SH-SY5Y (cell line): ENCODE results near the gene COPB2.

Experiments used
- GATA2 ChIP-seq: IDR thresholded peaks from 2 replicates; pipeline ENCODE4 v1.6.1; 2011; ENCODE audit warnings: mild to moderate bottlenecking, low read depth, low read length
- GATA3 ChIP-seq: IDR thresholded peaks from 2 replicates; pipeline ENCODE4 v1.6.1; 2011; ENCODE audit warnings: low read depth, mild to moderate bottlenecking, low read length, moderate library complexity

The COPB2 gene

DNA sequence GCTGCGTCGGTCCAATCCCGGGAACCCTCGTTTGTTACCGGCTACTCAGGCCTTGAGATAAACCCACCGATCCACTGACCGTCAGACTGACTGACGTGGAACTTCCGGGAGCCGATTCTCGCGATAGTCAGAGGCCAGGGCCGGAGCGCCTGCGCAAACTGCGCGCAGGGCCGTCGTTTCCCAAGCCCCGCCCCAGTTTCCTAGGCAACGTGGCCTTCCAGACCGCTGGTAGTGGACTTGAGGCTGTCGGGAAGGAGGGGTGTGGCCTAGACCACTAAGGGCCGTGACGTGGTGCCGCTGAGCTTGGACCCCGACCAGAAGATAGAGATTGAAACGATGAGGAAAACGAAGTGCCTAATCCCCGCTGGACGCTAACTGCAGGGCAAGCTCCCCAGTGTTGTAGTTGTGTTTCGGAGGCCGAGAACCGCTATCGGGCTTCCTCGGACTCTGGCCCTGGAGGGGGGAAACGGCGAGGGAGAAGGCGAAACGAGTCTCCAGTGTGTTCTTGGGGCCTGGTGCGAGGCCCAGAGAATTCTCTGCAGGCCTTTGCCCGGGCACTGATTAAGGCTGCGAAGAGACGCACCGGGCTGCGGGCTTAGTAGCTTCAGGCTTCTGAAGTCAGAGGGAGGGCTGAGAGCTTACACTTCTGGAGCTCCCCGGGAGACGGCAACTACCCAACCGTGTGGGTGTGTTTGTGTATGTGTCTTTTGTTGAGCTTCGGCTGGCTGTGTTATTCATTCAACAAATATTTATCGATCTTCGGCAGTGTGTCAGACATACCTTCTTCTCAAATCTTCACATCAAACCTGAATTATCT lies at the start of gene COPB2:
Gene COPB2, minus strand, starts transcription at position 96 of the 817 bp plus-strand sequence. CDS start 97 bp downstream, outside the sequence.
- TF ChIP-seq GATA2 (no peak), GATA3 (no peak)

DNA sequence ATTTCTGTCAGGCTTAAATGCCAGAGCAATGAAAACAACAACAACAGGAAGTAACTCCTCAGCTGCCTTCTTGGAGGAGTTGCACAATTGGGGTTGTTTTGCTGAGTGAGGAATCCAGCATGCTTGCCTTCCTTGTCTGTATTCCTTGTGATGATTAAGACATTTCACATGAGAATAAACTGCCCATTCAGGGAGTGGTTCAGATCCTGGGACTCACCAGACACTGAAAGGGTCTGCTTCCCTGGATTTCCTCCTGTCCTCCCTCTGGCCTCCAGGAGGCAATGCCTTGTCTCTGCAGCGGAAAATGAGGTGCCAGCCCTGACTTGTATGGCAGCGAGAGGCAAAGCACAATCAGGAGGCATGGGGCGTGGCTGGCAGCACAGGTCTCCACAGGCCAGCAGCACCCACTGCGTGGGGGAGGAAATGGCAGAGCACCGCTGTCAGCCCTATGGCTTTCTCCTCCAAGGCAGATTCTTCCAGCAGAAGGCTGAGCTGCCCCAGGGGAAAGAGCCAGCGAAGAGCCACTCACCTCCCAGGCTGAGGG lies 45.4 kb upstream of the COPB2 start:
- TF ChIP-seq GATA3: no peak
- no peak for TF ChIP-seq GATA2

DNA sequence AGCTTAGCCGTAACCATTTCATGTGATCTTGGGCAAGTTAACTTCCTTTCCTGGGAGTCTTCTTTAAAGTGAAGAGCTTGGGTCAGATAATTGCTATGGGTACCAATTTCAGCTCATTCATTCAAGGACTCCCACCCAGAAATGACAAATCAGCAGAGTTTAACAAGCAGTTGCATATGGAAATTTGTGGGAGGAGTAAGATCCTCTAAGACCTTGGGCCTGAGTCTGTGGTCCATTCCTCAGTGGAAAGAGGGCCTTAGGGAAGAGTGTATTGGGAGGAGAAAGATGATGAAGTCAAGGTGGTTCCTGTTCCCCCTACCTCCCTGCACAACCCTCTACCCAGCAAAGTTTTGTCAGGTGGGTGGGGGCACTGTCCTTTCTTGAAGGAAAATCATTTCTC lies 44.8 kb upstream of the COPB2 start:
- TF ChIP-seq GATA2 (no peak), GATA3 (no peak)

DNA sequence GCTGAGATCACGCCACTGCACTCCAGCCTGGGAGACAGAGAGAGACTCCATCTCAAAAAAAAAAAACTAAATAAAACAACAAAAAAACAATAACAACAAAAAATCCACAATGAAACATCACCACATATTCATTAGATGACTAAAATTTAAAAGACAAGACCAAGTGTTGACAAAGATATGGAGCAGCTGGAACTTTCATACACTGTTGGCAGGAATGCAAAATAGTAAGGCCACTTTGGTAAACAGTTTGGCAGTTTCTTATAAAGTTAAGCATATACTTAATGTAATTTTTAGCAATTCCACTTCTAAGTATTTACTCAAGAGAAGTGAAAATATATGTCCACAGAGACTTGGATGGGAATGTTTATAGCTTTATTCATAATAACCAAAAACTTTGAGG lies 43.6 kb upstream of the COPB2 start:
- no peak for TF ChIP-seq GATA2
- no peak for TF ChIP-seq GATA3

DNA sequence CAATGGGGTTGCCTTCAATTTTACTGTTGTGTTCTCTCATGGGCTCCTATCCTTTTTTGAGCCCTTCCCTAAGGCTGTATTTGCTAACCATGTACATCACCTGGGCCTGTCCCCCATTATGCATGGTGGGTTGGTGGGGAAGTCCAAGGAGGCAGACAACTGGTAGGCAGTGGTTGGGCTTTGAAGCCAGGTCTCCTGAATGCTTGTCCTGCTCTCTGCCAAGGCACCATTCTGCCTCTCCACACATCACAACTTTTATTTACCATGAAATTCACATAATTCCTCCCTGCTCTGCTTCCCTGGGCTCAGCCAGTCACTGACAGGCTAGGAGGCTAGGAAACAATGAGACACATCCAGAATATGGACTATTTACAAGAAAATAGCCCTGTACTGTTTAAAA lies 41.0 kb upstream of the COPB2 start:
- TF ChIP-seq GATA3 (no peak), GATA2 (no peak)

DNA sequence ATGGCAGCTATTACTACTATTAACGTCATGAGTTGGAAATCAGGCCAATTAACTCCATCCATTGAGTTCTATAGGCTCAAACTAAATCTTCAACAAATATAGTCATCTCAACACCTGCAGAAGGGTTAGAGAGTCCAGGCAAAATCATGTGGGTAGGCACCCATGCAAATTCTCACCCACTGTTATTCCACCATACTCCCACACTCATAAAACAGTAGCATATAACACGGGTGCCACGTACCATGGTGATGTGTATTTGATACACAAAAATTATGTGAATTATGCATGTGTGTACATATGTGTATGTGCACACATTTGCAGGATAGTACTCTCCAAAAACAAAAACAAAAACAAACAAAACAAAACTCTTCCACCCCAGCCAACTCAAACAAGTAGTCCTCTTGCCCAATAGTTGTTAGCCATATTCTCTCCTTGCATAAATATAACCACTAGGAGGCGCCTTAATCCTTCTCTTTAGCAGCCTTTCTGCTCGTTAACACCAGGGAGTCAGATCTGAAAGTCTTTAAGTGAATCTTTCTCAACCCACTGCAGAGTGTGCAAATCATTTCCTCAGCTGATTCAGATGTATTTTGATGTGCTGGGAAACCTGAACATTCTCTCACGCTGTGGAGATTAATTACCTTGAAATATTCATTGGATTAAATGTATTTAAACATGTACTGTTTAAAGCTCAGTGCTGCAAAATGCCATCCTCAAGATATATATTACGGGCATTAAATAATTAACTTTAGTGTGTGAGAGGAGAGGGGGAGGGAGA lies 38.0 kb upstream of the COPB2 start:
- no peak for TF ChIP-seq GATA3

DNA sequence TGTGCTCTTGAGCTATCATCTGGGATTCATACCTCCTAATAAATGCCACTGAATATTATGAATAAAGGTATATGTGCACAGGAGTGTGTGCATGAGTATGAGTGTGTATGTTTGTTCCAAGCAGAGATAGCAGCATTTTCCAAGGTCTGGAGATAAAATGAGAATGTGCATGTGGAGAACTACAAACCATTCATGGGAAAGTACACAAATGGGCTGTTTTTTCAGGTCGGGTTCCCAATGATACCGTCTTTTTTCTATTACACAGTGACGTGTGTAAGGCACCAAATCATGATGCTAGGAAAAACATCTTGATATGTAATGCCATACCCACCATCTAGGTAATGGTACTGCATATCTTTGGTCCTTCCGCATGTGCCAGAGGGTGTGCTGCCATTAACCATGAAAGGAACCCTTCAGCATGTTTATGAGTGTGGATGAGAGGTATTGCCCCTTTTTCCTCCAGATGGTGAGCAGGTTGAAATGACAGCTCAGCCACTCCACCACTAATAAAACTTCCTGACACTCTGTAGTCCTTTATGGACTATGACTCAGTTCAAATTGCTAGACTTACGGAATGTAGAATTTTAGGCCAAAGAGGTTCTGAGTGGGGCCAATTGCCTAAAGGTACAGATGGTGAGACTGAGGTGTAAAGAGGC lies 36.4 kb upstream of the COPB2 start:
- TF ChIP-seq GATA3 (no peak), GATA2 (no peak)

DNA sequence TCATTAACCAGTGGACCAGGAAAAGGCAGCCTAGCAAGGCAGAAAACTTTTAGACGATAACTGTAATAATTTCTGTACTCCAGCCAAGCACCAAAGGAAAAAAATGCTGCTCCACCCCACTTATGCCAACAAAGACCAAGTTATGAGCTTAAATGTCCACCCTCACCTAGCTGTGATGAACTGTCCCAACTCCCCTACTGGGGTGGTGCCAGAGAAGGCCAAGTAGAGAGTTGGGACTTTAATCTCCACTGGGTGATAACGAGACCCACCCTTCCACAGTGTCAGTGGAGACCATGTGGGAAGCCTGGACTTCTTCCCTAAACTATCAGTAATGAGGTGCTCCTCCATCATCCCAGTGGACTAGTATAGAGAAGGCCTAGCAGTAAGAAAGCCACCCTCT lies 33.8 kb upstream of the COPB2 start:
- TF ChIP-seq GATA2: no peak
- no peak for TF ChIP-seq GATA3

DNA sequence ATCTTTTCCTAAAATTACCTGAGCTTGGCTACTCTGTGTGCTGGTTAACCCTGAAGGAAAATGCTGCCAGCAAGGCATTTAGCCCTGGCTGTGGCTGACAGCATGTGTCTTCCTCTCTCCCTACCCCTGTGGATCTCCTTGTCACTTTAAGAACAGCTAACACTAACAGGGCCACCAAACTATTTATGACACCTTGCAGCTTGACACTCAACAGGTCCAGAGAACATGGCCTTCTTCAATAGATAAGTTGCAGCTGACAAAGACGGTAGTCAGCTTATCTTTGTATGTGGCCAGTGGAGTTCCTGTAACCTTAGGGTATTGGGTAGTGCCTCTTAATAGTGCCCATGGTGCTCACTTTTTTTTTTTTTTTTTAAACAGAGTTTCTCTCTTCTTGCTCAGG lies 32.0 kb upstream of the COPB2 start:
- no peak for TF ChIP-seq GATA3
- no peak for TF ChIP-seq GATA2

DNA sequence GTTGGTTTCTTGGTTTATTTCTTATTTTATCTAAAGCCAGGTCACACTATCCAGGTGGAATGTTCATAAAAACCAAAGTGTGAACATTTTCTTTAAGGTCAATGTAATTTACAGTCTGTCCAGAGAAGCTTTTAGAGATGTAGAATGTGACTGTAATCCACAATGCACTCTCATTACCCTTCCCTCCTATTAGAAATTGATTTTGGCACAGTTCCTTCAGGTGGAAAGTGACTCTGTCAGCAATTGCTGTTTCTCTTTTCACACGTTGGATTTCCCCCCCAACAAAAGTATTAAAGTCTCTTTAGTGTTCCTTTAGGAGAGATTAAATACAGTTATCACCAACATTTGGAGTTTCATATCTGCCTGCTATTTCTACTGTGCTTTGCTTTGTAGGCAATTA lies 31.6 kb upstream of the COPB2 start:
- TF ChIP-seq GATA2: no peak
- TF ChIP-seq GATA3: no peak

DNA sequence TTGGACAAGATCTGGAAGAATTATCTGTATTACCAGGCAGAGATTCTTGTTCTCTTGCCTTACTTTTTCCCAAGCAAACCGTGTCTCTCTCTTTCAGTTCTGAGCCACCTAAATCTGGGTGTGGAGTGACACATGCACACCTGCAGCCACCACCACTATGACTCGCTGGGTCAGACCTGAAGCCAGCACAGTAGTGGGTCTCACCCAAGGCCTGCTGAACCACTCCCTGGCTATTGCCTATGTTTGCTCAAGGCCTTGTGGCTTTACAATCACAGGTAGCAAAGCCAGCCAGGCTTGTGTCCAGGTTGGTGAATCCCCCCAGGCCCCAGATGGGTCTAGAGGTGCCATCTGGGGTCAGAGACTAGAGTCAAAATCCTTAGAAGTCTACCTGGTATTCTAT lies 28.7 kb upstream of the COPB2 start:
- TF ChIP-seq GATA2 (no peak), GATA3 (no peak)

DNA sequence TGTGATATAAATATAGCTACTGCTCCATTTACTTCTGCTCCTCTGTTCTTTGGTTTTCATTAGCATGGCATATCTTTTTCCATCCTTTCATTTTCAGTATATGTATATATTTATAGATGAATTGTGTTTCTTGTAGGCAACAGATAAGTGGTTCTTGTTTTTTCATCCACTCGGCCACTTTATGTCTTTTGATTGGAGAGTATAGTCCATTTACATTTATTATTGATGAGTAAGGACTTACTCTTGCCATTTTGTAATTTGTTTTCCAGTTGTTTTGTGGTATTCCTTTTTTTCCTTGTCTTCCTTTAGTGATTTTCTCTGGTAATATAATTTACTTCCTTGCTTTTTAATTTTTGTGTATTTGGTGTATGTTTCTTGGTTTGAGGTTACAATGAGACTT lies 26.8 kb upstream of the COPB2 start:
- TF ChIP-seq GATA3 (no peak), GATA2 (no peak)

DNA sequence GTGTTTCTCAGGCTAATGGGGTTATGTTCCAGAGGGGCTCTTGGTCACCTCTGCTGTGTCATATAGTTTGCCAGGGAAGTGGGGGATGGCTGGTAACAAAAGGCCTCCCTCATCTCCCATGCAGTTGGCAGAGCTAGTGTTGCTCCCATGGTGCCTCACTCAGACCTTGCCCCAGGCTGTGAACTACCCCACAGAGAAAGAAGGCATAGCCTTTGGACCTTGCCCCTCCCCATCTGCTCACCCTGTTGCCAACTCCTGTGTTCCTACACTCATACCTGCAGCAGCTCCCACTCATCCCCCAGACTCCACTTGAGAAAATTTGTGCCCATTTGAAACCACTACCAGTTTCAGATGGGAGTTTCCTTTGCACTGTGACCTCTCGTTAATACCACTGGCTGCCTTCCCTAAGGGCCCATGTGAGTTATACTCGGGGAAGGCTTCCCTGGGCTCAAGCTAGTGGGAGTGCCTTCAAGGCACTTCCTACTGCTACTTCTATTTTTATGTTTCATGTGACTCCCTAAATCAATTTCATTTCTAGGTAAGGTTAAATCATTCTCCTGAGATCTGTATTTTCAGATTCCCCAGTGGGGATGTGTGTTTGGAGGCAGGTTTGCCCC lies 25.3 kb upstream of the COPB2 start:
- TF ChIP-seq GATA2 (no peak), GATA3 (no peak)

DNA sequence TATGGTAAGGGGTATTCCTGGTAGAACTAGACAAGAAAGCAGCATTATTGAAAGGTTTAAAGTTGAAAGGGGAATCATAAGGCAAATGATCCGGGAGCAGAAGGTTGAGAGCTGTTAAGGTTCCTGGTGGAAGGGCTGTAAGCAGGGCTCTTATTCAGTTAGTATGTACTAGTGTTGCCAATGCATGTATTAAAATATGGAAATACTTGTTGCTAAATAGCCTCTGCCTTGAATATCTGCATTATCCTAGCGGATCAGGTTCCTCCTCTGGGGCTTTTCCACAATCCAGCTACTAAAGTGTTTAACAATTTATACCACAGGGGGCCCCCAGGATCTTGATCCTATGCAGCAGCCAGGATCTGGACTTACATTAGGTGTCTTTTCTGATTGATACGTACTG lies 7.3 kb upstream of the COPB2 start:
- TF ChIP-seq GATA3 (no peak), GATA2 (no peak)
